ENCODE data around the gene NFE2L3.

DNA sequence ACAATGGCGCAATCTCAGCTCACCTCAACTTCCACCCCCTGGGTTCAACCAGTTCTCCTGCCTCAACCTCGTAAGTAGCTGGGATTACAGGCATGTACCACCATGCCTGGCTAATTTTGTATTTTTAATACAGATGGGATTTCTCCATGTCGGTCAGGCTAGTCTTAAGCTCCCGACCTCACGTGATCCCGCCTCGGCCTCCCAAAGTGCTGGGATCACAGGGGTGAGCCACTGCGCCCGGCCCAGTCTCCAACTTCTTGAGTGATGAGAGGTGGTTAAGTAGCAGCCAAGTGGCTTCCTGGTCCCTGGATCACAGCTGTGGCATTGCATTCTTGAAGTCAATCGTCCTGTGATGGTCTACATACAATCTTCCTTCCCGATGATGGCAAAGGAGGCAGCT, 46.1 kb upstream of the NFE2L3 start:
- TF ChIP-seq, protein P1, sequence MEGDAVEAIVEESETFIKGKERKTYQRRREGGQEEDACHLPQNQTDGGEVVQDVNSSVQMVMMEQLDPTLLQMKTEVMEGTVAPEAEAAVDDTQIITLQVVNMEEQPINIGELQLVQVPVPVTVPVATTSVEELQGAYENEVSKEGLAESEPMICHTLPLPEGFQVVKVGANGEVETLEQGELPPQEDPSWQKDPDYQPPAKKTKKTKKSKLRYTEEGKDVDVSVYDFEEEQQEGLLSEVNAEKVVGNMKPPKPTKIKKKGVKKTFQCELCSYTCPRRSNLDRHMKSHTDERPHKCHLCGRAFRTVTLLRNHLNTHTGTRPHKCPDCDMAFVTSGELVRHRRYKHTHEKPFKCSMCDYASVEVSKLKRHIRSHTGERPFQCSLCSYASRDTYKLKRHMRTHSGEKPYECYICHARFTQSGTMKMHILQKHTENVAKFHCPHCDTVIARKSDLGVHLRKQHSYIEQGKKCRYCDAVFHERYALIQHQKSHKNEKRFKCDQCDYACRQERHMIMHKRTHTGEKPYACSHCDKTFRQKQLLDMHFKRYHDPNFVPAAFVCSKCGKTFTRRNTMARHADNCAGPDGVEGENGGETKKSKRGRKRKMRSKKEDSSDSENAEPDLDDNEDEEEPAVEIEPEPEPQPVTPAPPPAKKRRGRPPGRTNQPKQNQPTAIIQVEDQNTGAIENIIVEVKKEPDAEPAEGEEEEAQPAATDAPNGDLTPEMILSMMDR (IDR thresholded peaks at IDR 0.05; ENCODE audit: low read depth, low read length): no peak
- no peak for TF ChIP-seq EZH2phosphoT487 (IDR thresholded peaks at IDR 0.05; ENCODE audit: low read depth)

All from OCI-LY3 (cell line).